Hepatocyte (in vitro differentiated cells): Measurements from ENCODE around the gene BRD3.

ENCODE experiments used
- CTCF ChIP-seq: fragments of 200-600 bp; sonication (generic); IDR thresholded peaks from 2 replicates; pipeline ENCODE4 v1.5.1; 2016; ENCODE audit warnings: antibody characterized with exemption, mild to moderate bottlenecking; ENCODE audit not compliant: poor library complexity
- EZH2 ChIP-seq: fragments of 200-600 bp; sonication (generic); IDR thresholded peaks from 2 replicates; pipeline ENCODE4 v1.6.1; 2016; ENCODE audit warnings: antibody characterized with exemption, mild to moderate bottlenecking, borderline replicate concordance

- TF ChIP-seq EZH2 (no peak), CTCF (no peak)
Observed at GRCh38 chr9:134052941-134053340, 14.9 kb downstream of the BRD3 start.
